ENCODE data around the gene FERMT3.

Gene FERMT3

GRCh38 chr11:64251016-64251752 lies 44.7 kb downstream of the FERMT3 start, which contains the start of gene PLCB3:
PLCB3 (plus strand) TSS chr11:64251530; CDS start chr11:64251650, 120 bp downstream.
- peak; percentile 92 for DNase-seq (ENCODE audit: insufficient read length, low spot score)
- peak; percentile 41 for FAIRE-seq
- TF ChIP-seq SPI1 (IDR thresholded peaks at IDR 0.05; ENCODE audit: low read depth, low read length) = no peak
- no peak for TF ChIP-seq POLR2A (IDR thresholded peaks at IDR 0.05; ENCODE audit: low read depth, low read length)
- no peak for TF ChIP-seq POLR2AphosphoS5 (IDR thresholded peaks at IDR 0.05; ENCODE audit: low read depth, low read length)
- TF ChIP-seq PAX5 (IDR thresholded peaks at IDR 0.05; ENCODE audit: insufficient read depth, low read length, severe bottlenecking) = no peak
- TF ChIP-seq POU2F2 (IDR thresholded peaks at IDR 0.05; ENCODE audit: low read depth, low read length) = no peak
- TF ChIP-seq TAF1 (IDR thresholded peaks at IDR 0.05; ENCODE audit: low read depth, low read length) = no peak

DNA sequence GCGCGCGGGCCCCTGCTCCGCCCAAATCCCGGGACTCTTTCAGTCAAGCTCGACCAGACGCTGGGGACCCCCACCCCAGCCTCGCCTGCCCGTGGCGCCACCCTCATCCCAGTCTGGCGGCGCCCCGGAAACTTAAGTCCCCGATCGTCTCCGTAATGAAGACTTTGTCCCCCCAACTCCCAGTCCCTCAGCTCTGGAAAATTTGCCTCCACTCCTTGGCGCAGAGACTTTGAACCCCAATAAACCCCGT lies 45.2 kb downstream of the FERMT3 start:
- no peak for DNase-seq (ENCODE audit: insufficient read length, low spot score)
- FAIRE-seq = no peak
- TF ChIP-seq PAX5 (IDR thresholded peaks at IDR 0.05; ENCODE audit: insufficient read depth, low read length, severe bottlenecking) (no peak), POLR2AphosphoS5 (IDR thresholded peaks at IDR 0.05; ENCODE audit: low read depth, low read length) (no peak), POLR2A (IDR thresholded peaks at IDR 0.05; ENCODE audit: low read depth, low read length) (no peak), TAF1 (IDR thresholded peaks at IDR 0.05; ENCODE audit: low read depth, low read length) (no peak)

- no peak for DNase-seq (ENCODE audit: insufficient read length, low spot score)
- FAIRE-seq = no peak
- TF ChIP-seq SPI1 (IDR thresholded peaks at IDR 0.05; ENCODE audit: low read depth, low read length) = peak; percentile 24; the same call in 1 of the 2 replicates
- TF ChIP-seq TAF1 (IDR thresholded peaks at IDR 0.05; ENCODE audit: low read depth, low read length) = no peak
- no peak for TF ChIP-seq POLR2A (IDR thresholded peaks at IDR 0.05; ENCODE audit: low read depth, low read length)
These were observed 45.7 kb downstream of the FERMT3 start for GRCh38 chr11:64252003-64252872.

- DNase-seq (ENCODE audit: insufficient read length, low spot score) (no peak), FAIRE-seq (no peak)
- no peak for TF ChIP-seq POLR2AphosphoS5 (IDR thresholded peaks at IDR 0.05; ENCODE audit: low read depth, low read length)
- no peak for TF ChIP-seq PAX5 (IDR thresholded peaks at IDR 0.05; ENCODE audit: insufficient read depth, low read length, severe bottlenecking)
- no peak for TF ChIP-seq SPI1 (IDR thresholded peaks at IDR 0.05; ENCODE audit: low read depth, low read length)
- TF ChIP-seq TAF1 (IDR thresholded peaks at IDR 0.05; ENCODE audit: low read depth, low read length) = no peak
- TF ChIP-seq POU2F2 (IDR thresholded peaks at IDR 0.05; ENCODE audit: low read depth, low read length) = no peak
- no peak for TF ChIP-seq POLR2A (IDR thresholded peaks at IDR 0.05; ENCODE audit: low read depth, low read length)
These were observed 46.5 kb downstream of the FERMT3 start for GRCh38 chr11:64253043-64253442.

DNA sequence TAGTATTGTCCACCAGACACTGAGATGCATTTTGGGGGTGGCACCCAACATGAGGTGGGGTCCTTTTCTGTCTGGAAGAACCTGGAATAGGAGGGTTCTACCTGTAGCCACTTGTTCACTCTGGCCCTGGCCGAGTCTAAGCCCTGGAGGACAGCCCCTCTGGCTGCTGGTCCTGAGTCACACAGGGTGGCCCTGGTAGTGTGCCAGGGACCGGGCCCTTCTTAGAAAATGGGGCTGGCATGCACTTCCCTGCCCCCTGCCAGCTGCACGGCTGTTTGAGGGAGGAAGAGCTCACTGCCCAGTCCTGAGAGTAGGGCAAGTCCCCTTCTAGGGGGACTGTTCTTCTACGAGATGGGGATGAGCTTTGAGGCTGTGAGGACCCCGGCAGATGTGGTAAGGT lies 47.0 kb downstream of the FERMT3 start:
- TF ChIP-seq POLR2AphosphoS5 (IDR thresholded peaks at IDR 0.05; ENCODE audit: low read depth, low read length) (no peak), POU2F2 (IDR thresholded peaks at IDR 0.05; ENCODE audit: low read depth, low read length) (no peak), SPI1 (IDR thresholded peaks at IDR 0.05; ENCODE audit: low read depth, low read length) (no peak), TAF1 (IDR thresholded peaks at IDR 0.05; ENCODE audit: low read depth, low read length) (no peak), POLR2A (IDR thresholded peaks at IDR 0.05; ENCODE audit: low read depth, low read length) (no peak), PAX5 (IDR thresholded peaks at IDR 0.05; ENCODE audit: insufficient read depth, low read length, severe bottlenecking) (no peak)
- no peak for DNase-seq (ENCODE audit: insufficient read length, low spot score)
- FAIRE-seq = no peak

DNA sequence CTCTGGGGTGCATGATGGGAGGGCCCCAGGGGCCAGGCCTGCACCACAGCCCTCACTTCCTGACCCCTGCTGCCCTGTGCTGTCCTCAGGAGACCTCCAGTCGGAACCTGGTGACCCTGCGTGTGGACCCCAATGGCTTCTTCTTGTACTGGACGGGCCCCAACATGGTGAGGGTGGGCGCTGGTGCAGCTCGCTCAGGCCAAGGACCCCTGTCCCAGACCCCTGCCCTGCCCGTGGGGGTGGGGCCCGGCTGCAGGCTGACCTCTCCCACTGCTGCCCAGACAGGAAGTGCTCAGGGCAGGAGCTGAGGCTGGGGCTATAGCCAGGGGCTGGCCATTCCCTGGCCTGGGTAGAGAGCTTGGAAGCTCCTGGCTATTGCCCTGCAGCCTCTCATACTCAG lies 47.8 kb downstream of the FERMT3 start:
- DNase-seq (ENCODE audit: insufficient read length, low spot score) = no peak
- TF ChIP-seq POU2F2 (IDR thresholded peaks at IDR 0.05; ENCODE audit: low read depth, low read length) = no peak
- TF ChIP-seq SPI1 (IDR thresholded peaks at IDR 0.05; ENCODE audit: low read depth, low read length) = no peak
- TF ChIP-seq PAX5 (IDR thresholded peaks at IDR 0.05; ENCODE audit: insufficient read depth, low read length, severe bottlenecking) = no peak
- no peak for TF ChIP-seq TAF1 (IDR thresholded peaks at IDR 0.05; ENCODE audit: low read depth, low read length)
- no peak for TF ChIP-seq POLR2AphosphoS5 (IDR thresholded peaks at IDR 0.05; ENCODE audit: low read depth, low read length)
- TF ChIP-seq POLR2A (IDR thresholded peaks at IDR 0.05; ENCODE audit: low read depth, low read length) = no peak
- FAIRE-seq = no peak

DNA sequence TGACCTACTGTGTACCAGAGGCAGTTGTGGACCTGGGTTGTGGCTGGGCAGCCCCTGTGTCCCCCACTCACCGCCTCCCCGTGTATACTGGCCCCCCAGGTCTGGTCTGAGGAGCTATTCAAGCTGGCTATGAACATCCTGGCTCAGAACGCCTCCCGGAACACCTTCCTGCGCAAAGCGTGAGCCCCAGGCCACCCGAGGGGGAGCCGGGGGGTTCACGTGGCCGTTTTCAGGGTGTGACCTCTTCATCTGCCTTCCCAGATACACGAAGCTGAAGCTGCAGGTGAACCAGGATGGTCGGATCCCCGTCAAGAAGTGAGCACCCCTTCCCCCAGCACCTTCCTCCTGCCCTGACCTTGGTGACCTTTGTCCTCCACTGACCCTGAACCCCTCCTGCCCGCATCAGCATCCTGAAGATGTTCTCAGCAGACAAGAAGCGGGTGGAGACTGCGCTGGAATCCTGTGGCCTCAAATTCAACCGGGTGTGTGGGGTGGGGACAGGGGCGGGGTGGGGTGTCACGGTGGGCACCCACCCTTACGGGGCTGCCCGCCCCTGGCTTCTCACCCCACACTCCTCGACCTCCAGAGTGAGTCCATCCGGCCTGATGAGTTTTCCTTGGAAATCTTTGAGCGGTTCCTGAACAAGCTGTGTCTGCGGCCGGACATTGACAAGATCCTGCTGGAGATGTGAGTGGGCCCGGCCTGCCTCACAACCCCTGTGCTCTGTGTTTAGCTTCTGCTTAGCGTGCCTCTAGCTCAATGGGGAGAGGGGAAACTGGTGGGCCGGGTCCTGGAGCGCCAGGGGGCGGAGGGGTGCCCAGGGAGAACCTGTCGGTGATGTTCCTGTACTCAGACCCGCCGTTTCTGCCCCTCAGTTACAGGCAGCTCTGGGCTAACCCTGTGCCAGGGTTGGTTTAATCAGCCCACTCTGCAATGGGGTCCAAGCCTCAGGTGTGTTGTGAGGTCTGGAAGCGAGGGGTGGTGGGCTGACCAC lies 48.9 kb downstream of the FERMT3 start:
- FAIRE-seq = no peak

DNA sequence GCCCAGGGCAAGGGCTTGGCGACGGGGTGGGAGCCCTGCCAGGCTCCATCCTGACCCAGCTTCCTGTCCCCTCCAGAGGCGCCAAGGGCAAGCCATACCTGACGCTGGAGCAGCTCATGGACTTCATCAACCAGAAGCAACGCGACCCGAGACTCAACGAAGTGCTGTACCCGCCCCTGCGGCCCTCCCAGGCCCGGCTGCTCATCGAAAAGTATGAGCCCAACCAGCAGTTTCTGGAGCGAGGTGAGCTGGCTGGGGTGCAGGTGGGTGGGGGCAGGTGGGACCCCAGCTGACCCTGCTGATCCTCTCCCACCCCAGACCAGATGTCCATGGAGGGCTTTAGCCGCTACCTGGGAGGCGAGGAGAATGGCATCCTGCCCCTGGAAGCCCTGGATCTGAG lies 49.8 kb downstream of the FERMT3 start:
- no peak for DNase-seq (ENCODE audit: insufficient read length, low spot score)
- TF ChIP-seq PAX5 (IDR thresholded peaks at IDR 0.05; ENCODE audit: insufficient read depth, low read length, severe bottlenecking) (no peak), TAF1 (IDR thresholded peaks at IDR 0.05; ENCODE audit: low read depth, low read length) (no peak), SPI1 (IDR thresholded peaks at IDR 0.05; ENCODE audit: low read depth, low read length) (no peak), POLR2AphosphoS5 (IDR thresholded peaks at IDR 0.05; ENCODE audit: low read depth, low read length) (no peak), POLR2A (IDR thresholded peaks at IDR 0.05; ENCODE audit: low read depth, low read length) (no peak), POU2F2 (IDR thresholded peaks at IDR 0.05; ENCODE audit: low read depth, low read length) (no peak)
- FAIRE-seq = no peak

More for the DNA sequence above, 48.9 kb downstream of the FERMT3 start:
- TF ChIP-seq PAX5 (IDR thresholded peaks at IDR 0.05; ENCODE audit: insufficient read depth, low read length, severe bottlenecking) (no peak), POLR2AphosphoS5 (IDR thresholded peaks at IDR 0.05; ENCODE audit: low read depth, low read length) (no peak), POU2F2 (IDR thresholded peaks at IDR 0.05; ENCODE audit: low read depth, low read length) (no peak), TAF1 (IDR thresholded peaks at IDR 0.05; ENCODE audit: low read depth, low read length) (no peak), SPI1 (IDR thresholded peaks at IDR 0.05; ENCODE audit: low read depth, low read length) (no peak), POLR2A (IDR thresholded peaks at IDR 0.05; ENCODE audit: low read depth, low read length) (no peak)
- DNase-seq (ENCODE audit: insufficient read length, low spot score) = no peak
